Measurements from ENCODE around the gene MAN1A2.
A peak's percentile ranks its signal among the peaks of the same experiment; 100 is the strongest.

MAN1A2 gene

GRCh38 chr1:117561551-117561950 is 194.3 kb downstream of the MAN1A2 start:
- no peak for DNase-seq

GRCh38 chr1:117562581-117563491 is 195.6 kb downstream of the MAN1A2 start:
- DNase-seq = no peak

GRCh38 chr1:117563492-117563875 is 196.2 kb downstream of the MAN1A2 start:
- no peak for DNase-seq

GRCh38 chr1:117564227-117565075 is 197.2 kb downstream of the MAN1A2 start:
- DNase-seq = no peak

GRCh38 chr1:117565076-117565556 is 197.9 kb downstream of the MAN1A2 start:
- DNase-seq = no peak

GRCh38 chr1:117565745-117566455 is 198.7 kb downstream of the MAN1A2 start:
- no peak for DNase-seq

- DNase-seq = no peak
Measured at GRCh38 chr1:117566556-117566955, 199.3 kb downstream of the MAN1A2 start.

- no peak for DNase-seq
Measured at GRCh38 chr1:117567435-117567834, 200.2 kb downstream of the MAN1A2 start.

GRCh38 chr1:117567976-117568375 is 200.7 kb downstream of the MAN1A2 start:
- no peak for DNase-seq

GRCh38 chr1:117568999-117569398 is 201.8 kb downstream of the MAN1A2 start:
- no peak for DNase-seq

- DNase-seq = no peak
Measured at GRCh38 chr1:117569856-117570255, 202.6 kb downstream of the MAN1A2 start.

- DNase-seq = no peak
Measured at GRCh38 chr1:117570988-117571409, 203.8 kb downstream of the MAN1A2 start.

- no peak for DNase-seq
Measured at GRCh38 chr1:117571496-117571895, 204.2 kb downstream of the MAN1A2 start.

- peak; percentile 32 to 52 for DNase-seq
Measured at GRCh38 chr1:117572546-117572945, 205.3 kb downstream of the MAN1A2 start.

- DNase-seq = peak in 1 of 2 donors; percentile 7
Measured at GRCh38 chr1:117573386-117574023, 206.3 kb downstream of the MAN1A2 start.

- no peak for DNase-seq
Measured at GRCh38 chr1:117574161-117574835, 207.0 kb downstream of the MAN1A2 start.

- DNase-seq = no peak
Measured at GRCh38 chr1:117575586-117576225, 208.5 kb downstream of the MAN1A2 start.

- DNase-seq = no peak
Measured at GRCh38 chr1:117576236-117576635, 209.0 kb downstream of the MAN1A2 start.

GRCh38 chr1:117577191-117577885 is 210.1 kb downstream of the MAN1A2 start:
- DNase-seq = no peak

GRCh38 chr1:117578466-117578865 is 211.2 kb downstream of the MAN1A2 start:
- no peak for DNase-seq
